HG02870 (cell line): ENCODE data around the gene HNRNPAB.
"Not testable (repeated sequence)": the region's sequence is repeated elsewhere in the genome, so short reads cannot be mapped to it uniquely, and the experiment has no call there.

Source experiments
- ATAC-seq: cut with Tn5 transposase; IDR thresholded peaks from one replicate; pipeline ENCODE4 v1.9.1; 2021; ENCODE audit warnings: mild to moderate bottlenecking, moderate library complexity; ENCODE audit not compliant: unreplicated experiment

Gene HNRNPAB

DNA sequence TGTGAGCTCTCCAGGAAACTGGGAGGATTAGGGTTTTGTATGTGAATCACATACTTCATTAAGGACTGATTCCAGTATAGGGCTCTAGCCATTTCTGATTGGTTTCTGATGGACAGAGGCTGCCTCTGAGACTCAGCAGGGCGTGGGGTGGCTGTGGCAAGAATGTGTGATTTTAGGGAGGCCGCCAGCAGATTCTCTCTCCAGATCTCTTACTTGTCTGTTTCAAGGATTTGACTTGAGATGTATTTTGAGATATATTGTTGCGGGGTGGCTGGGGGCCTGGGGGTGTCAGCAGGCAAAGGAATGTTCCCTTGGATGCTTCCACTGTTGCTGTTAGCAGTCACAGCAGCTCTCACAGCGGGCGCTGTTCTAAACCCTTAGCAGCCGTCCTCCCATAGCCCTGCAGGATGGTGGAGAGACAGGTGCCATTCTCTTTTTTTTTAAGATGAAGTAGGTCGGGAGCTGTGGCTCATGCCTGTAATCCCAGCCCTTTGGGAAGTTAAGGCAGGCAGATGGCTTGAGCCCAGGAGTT is 8.0 kb upstream of the HNRNPAB start:
- no peak for ATAC-seq

DNA sequence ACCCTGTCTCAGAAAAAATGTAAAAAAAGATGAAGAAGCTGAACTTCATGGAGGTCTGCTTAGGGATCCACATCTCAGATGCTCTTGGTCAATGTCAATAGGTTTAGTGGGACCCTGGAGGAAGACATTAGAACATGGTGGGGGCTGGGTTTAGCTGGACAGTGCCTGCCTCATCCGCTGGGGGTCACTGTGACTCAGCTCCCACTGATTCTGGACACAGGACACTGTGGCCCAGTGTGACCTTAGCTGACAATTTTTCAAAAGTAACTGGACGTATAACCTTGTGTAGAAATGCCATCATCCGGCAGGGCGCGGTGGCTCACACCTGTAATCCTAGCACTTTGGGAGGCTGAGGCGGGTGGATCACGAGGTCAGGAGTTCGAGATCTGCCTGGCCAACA is 7.3 kb upstream of the HNRNPAB start:
- no peak for ATAC-seq

- ATAC-seq, result not testable (repeated sequence)
These were observed 6.2 kb upstream of the HNRNPAB start for GRCh38 chr5:178198151-178198550.

DNA sequence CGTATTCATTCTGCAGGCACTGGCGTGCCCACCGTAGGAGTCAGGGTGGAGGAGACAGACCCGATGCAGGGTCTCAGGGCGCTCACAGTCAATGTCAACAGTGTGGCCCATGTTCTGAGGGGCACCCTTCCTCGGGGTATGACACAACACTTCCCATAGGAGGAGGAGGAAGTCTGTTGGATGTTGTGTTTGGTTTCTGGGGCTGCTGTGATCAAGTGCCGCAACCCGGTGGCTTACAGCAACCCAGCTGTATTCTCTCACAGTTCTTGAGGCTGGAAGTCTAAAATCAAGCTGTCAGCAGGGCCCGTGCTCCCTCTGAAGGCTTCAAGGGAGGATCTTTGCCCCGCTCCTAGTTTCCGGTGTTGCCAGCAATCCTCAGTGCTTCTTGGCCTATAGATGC is 5.6 kb upstream of the HNRNPAB start:
- ATAC-seq, result no peak

DNA sequence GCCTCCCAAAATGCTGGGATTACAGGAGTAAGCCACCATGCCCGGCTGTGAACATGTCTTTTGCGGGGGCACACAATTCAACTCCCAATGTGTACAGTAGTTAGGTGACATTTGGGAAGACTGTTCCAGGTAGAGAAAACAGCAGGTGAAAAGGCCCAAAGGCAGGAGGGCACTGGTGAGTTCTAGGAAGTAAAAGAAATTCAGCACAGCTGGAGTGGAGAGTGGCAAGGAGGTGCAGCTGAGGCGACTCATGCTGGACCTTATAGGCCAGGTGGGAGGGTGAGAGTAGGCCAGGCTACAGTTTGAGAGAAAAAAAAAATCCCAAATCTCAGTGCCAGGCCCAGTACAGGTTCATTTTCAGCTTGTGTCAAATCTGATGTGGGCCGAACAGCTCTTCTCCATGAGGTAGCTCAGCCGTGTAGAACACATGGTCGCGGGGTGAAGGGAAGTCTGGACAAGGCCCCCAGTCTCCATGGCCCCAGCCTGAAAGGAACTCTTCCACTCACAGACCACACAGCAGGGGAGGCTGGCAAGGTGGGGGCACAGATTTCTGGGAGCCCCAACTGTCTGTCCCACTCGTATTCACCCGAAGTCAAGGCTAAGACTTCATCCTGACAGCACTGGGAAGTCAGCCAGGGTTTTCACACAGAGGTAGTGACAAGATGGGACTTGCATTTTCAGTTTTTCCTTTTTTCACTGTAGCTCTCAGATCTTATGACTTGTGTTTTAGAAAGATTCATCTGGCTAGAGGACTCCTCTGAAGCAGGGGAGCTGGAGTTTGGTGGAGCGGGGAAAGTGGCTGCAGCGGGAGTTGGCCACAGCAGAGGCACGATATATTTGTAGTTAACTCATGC is 4.5 kb upstream of the HNRNPAB start:
- no peak for ATAC-seq

DNA sequence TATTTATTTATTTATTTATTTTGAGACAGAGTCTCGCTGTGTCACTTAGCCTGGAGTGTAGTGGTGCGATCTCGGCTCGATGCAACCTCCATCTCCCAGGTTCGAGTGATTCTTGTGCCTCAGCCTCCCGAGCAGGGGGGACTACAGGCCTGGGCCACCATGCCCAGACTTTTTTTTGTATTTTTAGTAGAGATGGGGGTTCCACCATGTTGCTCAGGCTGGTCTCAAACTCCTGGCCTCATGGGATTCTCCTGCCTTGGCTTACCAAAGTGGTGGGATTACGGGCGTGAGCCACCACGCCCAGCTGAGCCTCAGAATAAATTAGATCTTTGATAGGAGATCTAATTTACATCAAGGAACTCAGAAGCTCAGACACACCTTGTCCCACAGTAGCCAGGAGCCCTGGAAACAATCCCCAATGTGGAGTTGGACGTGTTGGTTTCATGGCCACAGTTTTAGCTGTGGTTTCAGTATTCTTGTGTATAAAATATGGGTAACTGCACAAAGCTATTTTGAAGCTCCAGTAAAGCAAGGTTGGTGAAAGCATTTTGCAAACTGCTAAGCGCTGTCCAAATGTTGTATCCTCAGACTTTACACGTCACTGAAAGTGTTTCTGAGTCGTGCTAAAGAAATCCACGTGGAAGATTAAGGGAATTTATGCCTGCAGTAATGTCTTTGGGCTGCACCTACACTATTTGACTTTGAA is 3.0 kb upstream of the HNRNPAB start:
- ATAC-seq, result no peak

DNA sequence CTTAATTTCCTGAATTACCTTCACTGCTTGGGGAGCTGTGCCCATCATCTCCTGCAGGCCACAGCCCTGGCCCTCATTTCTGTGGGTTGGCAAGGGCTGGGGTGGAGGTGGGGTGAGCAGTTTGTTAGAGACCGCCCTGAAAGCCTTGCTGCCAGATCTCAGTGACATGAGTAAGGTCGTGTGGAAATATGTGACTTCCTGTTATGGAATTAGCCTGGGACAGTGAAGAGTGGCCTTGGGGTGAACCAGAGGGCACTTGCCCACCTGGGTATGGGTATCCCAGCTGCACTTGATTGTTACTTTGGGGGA is 2.5 kb upstream of the HNRNPAB start:
- no peak for ATAC-seq

DNA sequence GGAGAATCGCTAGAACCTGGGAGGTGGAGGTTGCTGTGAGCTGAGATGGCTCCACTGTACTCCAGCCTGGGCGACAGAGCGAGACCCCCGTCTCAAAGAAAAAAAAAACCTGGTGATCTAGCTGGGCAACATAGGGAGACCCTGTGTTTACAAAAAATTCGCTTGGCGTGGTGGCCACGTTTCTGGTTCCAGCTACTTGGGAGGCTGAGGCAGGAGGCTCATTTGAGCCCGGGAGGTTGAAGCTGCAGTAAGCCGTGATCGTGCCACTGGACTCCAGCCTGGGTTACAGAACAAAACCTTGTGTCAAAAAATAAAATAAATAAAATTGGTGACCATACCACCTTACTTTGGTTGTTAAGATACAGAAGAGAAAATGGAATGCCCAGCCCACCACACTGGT is 1.8 kb upstream of the HNRNPAB start:
- no peak for ATAC-seq

DNA sequence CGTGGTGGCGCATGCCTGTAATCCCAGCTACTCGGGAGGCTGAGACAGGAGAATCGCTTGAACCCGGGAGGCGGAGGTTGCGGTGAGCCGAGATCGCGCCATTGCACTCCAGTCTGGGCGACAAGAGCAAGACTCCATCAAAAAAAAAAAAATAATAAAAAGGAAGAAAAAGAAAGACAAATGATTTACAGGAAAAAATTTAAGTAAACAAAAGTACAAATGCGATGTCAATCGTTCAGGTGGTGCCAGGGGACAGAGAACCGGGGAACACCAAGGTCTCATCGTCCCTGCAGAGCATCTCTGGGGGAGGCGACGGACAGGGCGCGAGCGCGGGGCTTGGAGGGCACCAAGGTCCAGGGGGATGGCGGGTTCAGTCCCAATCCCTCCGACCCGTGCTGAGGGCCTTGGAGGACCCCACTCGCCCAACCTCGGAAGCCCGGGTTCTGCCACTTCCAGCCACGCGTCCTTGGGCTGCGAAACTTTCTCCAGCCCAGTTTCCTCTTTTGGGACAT is 607 bp upstream of the HNRNPAB start:
- no peak for ATAC-seq

GRCh38 chr5:178204935-178205748 is 809 bp downstream of the HNRNPAB start:
- peak; percentile 46 for ATAC-seq

GRCh38 chr5:178205749-178206047 is 1.4 kb downstream of the HNRNPAB start:
- no peak for ATAC-seq

DNA sequence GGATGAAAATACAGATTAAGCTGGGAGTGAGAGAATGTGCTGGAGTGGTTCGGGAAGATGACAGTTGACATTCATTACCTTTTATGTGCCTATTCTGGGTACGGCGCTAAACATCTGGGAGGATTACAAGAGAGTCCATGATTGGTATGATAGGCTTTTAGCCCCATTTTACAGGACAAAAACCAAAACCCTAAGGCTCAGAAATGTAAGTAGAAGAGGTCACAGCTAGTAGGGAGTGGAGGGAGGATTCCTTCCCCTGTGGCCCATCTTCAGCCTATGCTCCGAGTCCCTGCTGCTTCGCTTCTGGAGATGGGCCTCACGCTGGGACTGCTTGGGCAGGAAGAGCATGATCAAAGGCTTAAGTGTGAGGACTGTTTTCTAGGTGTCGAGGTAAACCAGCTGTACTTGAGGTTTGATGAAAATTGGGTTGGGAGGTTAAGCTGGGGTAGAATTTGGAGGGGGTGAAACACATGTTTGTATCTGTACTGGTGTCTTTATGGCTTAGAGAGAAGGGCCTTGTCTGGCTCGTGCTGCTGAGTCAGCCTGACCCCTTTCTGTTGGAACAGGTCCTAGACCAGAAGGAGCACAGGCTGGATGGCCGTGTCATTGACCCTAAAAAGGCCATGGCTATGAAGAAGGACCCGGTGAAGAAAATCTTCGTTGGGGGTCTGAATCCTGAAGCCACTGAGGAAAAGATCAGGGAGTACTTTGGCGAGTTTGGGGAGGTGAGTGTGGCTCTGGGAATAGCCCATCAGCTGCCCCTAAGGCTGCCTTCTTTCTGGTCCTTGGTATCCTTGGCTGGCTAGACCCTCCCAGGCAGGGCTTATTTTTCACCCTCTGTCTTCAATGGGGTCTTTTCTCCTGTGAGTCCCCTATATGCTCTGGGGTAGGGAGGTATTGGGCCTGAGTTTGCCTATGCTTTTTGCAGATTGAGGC is 2.1 kb downstream of the HNRNPAB start:
- no peak for ATAC-seq

DNA sequence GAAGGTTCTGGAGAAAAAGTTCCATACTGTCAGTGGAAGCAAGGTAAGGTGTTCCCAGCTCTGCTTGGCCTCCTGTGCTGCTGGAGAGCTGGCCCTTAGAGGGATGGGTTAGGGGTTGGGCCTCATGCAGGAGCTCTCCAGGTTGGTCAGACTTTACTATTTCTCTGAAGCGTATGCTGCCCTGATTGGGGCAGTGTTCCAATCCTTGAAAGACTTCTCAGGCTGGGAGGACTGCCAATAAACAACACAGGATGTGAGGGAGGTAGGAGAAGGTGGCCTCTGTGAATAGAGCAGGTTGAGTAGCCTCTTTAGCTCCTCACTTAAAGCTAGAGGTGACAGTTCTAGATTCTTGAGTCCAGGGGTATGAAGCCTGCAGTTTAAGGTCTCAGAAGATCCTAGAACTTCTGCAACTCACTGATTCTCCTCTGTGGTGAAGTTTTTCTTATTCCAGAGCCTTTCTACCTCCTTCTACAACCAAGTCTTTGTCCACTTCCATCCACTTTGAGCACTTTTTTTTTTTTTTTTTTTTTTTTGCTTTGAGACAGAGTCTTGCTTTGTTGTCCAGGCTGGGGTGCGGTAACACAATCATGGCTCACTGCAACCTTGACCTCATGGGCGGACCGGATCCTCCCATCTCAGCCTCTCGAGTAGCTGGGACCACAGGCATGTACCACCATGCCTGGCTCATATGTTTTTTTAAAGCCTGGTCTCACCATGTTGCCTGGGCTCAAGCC is 3.0 kb downstream of the HNRNPAB start:
- ATAC-seq, result no peak

DNA sequence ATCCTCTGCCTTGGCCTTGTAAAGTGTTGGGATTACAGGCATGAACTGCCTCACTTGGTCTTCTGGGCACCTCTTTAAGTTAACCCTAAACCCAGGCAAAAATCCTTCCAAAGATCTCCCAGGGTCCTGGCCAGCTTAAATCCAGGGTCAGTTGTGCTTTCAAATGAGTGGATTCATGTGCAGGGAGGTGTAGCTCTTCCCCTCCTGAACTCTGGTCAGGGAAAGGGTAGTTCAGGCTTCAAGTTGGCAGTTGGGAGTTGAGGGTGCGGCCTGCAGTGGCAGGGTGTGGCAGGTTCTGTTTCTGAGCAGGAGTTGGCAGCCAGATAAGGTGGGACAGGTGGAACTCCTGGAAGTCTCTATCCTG is 3.6 kb downstream of the HNRNPAB start:
- ATAC-seq, result no peak

GRCh38 chr5:178208540-178209227 is 4.4 kb downstream of the HNRNPAB start:
- no peak for ATAC-seq

DNA sequence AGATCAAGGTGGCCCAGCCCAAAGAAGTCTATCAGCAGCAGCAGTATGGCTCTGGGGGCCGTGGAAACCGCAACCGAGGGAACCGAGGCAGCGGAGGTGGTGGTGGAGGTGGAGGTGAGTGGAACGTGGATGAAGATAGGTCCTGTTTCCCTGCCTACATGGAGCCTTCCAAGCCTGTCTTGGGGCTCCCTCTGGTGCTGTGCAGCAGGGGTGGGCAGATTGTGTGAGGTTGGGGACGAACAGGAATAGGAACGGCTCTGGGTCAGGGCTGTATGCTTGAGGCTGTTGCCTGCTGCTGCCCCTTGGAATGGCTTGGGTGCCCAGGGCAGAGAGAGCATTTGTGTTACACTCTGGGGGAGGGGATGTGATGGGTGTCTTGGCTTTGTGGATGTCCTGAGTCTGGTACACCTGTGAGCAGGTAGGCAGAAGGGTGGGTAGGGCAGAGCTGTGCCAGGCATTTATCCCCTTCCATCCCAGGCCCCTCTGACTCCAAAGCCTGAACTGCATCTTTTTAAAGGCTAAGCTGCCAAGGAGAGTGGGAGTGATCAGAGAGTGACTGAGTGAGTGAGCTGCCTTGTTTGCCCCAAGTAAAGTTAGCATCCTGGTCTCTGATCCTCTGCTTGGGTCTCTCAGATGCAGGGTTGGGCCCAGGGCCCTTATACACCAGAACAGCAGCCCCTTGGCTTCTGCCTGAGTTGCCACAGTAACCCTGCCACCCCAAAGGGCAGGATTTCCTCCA is 5.2 kb downstream of the HNRNPAB start:
- ATAC-seq, result no peak

GRCh38 chr5:178210073-178210535 is 5.8 kb downstream of the HNRNPAB start:
- ATAC-seq, result no peak

GRCh38 chr5:178210686-178211085 is 6.4 kb downstream of the HNRNPAB start:
- no peak for ATAC-seq
